ENCODE measurements around the gene ANKRD29.

ANKRD29 gene

DNA sequence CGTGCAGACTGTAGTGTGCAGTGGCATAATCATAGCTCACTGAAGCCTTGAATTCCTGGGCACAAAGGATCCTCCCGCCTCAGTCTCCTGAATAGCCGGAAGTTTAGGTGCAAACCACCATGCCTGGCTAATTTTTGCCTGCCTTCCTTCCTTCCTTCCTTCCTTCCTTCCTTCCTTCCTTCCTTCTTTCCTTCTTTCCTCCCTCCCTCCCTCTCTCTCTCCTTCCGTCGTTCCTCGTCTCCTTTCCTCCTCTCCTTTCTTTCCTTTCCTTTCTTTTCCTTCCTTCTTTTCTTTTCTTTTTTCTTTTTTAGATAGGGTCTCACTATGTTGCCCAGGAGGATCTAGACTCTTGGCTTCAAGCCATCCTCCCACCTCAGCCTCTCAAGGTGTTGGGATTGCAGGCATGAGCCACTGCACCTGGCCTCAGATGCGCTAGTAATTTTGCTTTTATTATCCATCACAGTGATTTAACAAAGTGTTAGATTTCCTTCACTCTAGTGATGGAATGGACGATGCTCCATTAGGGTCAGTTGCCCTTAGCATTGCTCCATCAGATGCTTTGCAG lies 6.6 kb upstream of the ANKRD29 start:
- no peaks in the 10 kb centered on the region for H3K27me3 ChIP-seq (replicated peaks; ENCODE audit: control insufficient read depth, insufficient read depth, low read length, poor library complexity, severe bottlenecking)
- no peaks in the 10 kb centered on the region for H3K4me1 ChIP-seq (ENCODE audit: control insufficient read depth, insufficient read depth, low read length, poor library complexity, severe bottlenecking)
- DNase-seq = no peak
- no peak overlapping the region for H3K27ac ChIP-seq (ENCODE audit: insufficient read depth, low read length, poor library complexity, severe bottlenecking)
- H3K36me3 ChIP-seq (ENCODE audit: control insufficient read depth, insufficient read depth, low read length) = no peaks in the 10 kb centered on the region
- no peak overlapping the region for H3K4me3 ChIP-seq (ENCODE audit: insufficient read depth, low read depth, low read length, poor library complexity, severe bottlenecking)
- H3K9me3 ChIP-seq (ENCODE audit: control insufficient read depth, low read length) = no peaks in the 10 kb centered on the region

DNA sequence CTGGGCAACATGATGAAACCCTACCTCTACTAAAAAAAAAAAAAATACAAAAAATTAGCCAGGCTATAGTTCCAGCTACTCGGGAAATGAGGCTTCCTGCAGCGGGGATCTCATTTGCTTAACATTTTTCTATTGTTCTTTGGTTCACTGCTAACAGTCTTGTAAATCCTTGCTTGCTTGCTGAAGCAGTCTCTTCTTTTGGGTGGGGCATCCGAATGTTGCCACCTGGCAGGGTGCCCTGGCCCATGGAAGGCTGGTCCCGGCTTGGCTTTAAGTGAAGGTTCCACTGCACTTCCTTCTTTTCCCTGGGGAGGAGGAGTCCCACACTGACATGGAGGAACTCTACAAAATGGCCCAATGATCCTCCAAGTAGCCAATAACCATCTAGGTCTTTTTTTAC lies 6.0 kb upstream of the ANKRD29 start:
- H3K4me3 ChIP-seq (ENCODE audit: insufficient read depth, low read depth, low read length, poor library complexity, severe bottlenecking) = no peak overlapping the region
- no peak overlapping the region for H3K27ac ChIP-seq (ENCODE audit: insufficient read depth, low read length, poor library complexity, severe bottlenecking)
- H3K27me3 ChIP-seq (replicated peaks; ENCODE audit: control insufficient read depth, insufficient read depth, low read length, poor library complexity, severe bottlenecking) = no peaks in the 10 kb centered on the region
- H3K4me1 ChIP-seq (ENCODE audit: control insufficient read depth, insufficient read depth, low read length, poor library complexity, severe bottlenecking) = no peaks in the 10 kb centered on the region
- DNase-seq = no peak
- no peaks in the 10 kb centered on the region for H3K9me3 ChIP-seq (ENCODE audit: control insufficient read depth, low read length)
- no peaks in the 10 kb centered on the region for H3K36me3 ChIP-seq (ENCODE audit: control insufficient read depth, insufficient read depth, low read length)

DNA sequence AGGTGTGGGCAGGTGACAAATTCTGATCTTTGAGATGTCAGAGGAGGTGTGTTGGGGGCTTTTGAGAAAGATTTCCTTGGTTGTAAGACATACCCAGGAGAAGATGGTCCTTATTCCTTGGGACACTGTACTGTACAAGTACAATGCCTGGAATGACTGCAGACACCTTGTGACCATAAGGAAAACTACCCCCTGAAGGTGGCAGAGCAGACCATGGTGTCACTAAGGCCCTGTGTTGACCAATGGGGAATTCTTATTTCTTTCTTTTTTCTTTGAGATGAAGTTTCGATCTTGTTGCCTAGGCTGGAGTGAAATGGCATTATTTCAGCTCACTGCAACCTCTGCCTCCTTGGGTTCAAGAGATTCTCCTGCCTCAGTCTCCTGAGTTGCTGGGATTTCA lies 4.4 kb upstream of the ANKRD29 start:
- Histone ChIP-seq H3K4me3 (ENCODE audit: insufficient read depth, low read depth, low read length, poor library complexity, severe bottlenecking) (no peak overlapping the region), H3K27ac (ENCODE audit: insufficient read depth, low read length, poor library complexity, severe bottlenecking) (no peak overlapping the region), H3K4me1 (ENCODE audit: control insufficient read depth, insufficient read depth, low read length, poor library complexity, severe bottlenecking) (peaks cover 2% of the 10 kb centered on the region), H3K36me3 (ENCODE audit: control insufficient read depth, insufficient read depth, low read length) (no peaks in the 10 kb centered on the region), H3K9me3 (ENCODE audit: control insufficient read depth, low read length) (no peaks in the 10 kb centered on the region), H3K27me3 (replicated peaks; ENCODE audit: control insufficient read depth, insufficient read depth, low read length, poor library complexity, severe bottlenecking) (no peaks in the 10 kb centered on the region)
- DNase-seq = no peak

DNA sequence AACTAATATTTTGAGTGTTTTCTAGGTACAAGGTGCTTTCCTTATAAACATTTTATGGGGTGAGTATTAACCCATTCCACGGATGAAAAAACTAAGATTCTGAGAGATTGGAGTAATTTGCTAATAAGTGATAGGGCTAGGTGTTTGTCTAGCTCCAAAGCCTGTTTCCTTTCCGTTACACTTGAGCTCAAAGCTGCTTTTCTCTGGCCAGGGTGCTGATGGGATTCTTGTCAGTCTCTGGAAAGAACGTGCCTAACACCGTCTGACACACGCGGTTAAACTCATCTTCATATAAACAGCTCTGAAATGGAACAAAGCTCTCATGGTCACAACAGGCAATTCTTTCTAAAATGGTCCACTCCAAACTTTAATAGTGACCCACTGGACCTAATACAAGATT lies 2.0 kb upstream of the ANKRD29 start:
- H3K27ac ChIP-seq (ENCODE audit: insufficient read depth, low read length, poor library complexity, severe bottlenecking) = no peak overlapping the region
- H3K4me3 ChIP-seq (ENCODE audit: insufficient read depth, low read depth, low read length, poor library complexity, severe bottlenecking) = no peak overlapping the region
- no peaks in the 10 kb centered on the region for H3K27me3 ChIP-seq (replicated peaks; ENCODE audit: control insufficient read depth, insufficient read depth, low read length, poor library complexity, severe bottlenecking)
- no peak for DNase-seq
- H3K4me1 ChIP-seq (ENCODE audit: control insufficient read depth, insufficient read depth, low read length, poor library complexity, severe bottlenecking) = peaks cover 10% of the 10 kb centered on the region
- H3K36me3 ChIP-seq (ENCODE audit: control insufficient read depth, insufficient read depth, low read length) = no peaks in the 10 kb centered on the region
- no peaks in the 10 kb centered on the region for H3K9me3 ChIP-seq (ENCODE audit: control insufficient read depth, low read length)

DNA sequence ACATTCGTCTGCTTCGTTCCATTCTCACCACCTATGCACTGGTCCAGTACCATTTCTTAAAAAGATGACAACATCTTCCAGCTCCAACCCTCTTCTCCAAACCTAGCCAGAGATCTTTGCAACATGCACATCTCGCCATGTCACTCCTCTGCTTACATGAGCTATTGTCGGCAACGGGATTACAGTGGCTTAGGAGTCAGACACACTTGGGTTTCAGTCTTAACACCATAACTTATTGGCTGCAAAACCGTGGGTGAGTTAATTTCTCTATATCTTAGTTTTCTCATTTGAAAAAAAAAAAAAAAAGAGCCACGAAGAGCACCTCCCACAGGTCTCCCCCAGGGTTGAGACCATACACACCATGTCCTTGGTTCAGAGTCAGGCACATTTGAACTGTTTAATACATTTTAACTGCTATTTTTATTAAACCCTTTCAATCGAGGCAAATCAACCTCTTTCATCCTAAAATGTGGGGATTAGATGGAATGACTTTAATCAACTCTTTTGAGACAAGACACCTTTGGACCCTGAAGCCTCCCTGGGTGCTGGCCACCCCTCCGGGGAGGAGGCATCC lies 889 bp downstream of the ANKRD29 start:
- DNase-seq = no peak
- H3K27me3 ChIP-seq (replicated peaks; ENCODE audit: control insufficient read depth, insufficient read depth, low read length, poor library complexity, severe bottlenecking) = no peaks in the 10 kb centered on the region
- peaks cover 10% of the 10 kb centered on the region for H3K4me1 ChIP-seq (ENCODE audit: control insufficient read depth, insufficient read depth, low read length, poor library complexity, severe bottlenecking)
- no peak overlapping the region for H3K27ac ChIP-seq (ENCODE audit: insufficient read depth, low read length, poor library complexity, severe bottlenecking)
- no peaks in the 10 kb centered on the region for H3K36me3 ChIP-seq (ENCODE audit: control insufficient read depth, insufficient read depth, low read length)
- H3K9me3 ChIP-seq (ENCODE audit: control insufficient read depth, low read length) = no peaks in the 10 kb centered on the region
- peak overlapping the region; percentile 66 for H3K4me3 ChIP-seq (ENCODE audit: insufficient read depth, low read depth, low read length, poor library complexity, severe bottlenecking)

DNA sequence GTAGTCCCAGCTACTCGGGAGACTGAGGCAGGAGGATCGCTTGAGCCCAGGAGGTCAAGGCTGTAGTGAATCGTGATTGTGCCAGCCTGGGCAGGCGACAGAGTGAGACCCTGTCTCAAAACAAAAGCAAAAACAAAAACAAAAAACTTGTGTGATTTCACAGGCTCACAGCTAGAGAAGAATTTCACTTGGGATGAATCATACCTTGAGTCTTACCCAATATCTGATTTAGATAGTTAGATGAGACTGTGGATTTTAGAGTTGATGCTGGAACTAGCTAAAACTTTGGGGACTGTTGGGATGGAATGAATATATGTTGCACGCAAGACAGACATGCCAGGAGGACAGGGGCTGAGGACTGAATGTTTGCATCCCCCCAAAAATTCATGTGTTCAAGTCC lies 4.4 kb downstream of the ANKRD29 start:
- no peak overlapping the region for H3K27ac ChIP-seq (ENCODE audit: insufficient read depth, low read length, poor library complexity, severe bottlenecking)
- no peaks in the 10 kb centered on the region for H3K9me3 ChIP-seq (ENCODE audit: control insufficient read depth, low read length)
- H3K36me3 ChIP-seq (ENCODE audit: control insufficient read depth, insufficient read depth, low read length) = no peaks in the 10 kb centered on the region
- no peak for DNase-seq
- no peaks in the 10 kb centered on the region for H3K27me3 ChIP-seq (replicated peaks; ENCODE audit: control insufficient read depth, insufficient read depth, low read length, poor library complexity, severe bottlenecking)
- no peak overlapping the region for H3K4me3 ChIP-seq (ENCODE audit: insufficient read depth, low read depth, low read length, poor library complexity, severe bottlenecking)
- peaks cover 10% of the 10 kb centered on the region for H3K4me1 ChIP-seq (ENCODE audit: control insufficient read depth, insufficient read depth, low read length, poor library complexity, severe bottlenecking)

DNA sequence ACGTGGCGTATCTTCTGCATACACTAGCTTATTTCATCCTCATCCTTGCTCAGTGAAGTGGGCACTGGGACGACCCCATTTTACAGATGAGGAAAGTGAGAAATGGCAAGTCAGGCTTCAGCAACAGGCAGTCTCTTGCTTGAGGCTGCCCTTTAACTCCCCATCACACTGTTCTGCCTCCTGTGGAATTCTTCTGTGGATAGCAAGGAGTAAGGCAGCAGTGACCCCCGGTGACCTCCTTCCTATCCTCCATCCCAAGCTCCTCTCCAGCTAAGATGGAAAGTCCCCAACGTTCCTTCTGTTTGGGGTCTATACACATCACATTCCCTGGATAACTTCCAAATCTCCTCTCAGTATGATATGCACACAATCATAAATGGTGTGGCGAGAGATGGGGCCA lies 10.5 kb downstream of the ANKRD29 start:
- Histone ChIP-seq H3K4me1 (ENCODE audit: control insufficient read depth, insufficient read depth, low read length, poor library complexity, severe bottlenecking) (no peaks in the 10 kb centered on the region), H3K36me3 (ENCODE audit: control insufficient read depth, insufficient read depth, low read length) (no peaks in the 10 kb centered on the region), H3K27me3 (replicated peaks; ENCODE audit: control insufficient read depth, insufficient read depth, low read length, poor library complexity, severe bottlenecking) (no peaks in the 10 kb centered on the region), H3K9me3 (ENCODE audit: control insufficient read depth, low read length) (no peaks in the 10 kb centered on the region), H3K4me3 (ENCODE audit: insufficient read depth, low read depth, low read length, poor library complexity, severe bottlenecking) (no peak overlapping the region), H3K27ac (ENCODE audit: insufficient read depth, low read length, poor library complexity, severe bottlenecking) (no peak overlapping the region)
- DNase-seq = no peak

DNA sequence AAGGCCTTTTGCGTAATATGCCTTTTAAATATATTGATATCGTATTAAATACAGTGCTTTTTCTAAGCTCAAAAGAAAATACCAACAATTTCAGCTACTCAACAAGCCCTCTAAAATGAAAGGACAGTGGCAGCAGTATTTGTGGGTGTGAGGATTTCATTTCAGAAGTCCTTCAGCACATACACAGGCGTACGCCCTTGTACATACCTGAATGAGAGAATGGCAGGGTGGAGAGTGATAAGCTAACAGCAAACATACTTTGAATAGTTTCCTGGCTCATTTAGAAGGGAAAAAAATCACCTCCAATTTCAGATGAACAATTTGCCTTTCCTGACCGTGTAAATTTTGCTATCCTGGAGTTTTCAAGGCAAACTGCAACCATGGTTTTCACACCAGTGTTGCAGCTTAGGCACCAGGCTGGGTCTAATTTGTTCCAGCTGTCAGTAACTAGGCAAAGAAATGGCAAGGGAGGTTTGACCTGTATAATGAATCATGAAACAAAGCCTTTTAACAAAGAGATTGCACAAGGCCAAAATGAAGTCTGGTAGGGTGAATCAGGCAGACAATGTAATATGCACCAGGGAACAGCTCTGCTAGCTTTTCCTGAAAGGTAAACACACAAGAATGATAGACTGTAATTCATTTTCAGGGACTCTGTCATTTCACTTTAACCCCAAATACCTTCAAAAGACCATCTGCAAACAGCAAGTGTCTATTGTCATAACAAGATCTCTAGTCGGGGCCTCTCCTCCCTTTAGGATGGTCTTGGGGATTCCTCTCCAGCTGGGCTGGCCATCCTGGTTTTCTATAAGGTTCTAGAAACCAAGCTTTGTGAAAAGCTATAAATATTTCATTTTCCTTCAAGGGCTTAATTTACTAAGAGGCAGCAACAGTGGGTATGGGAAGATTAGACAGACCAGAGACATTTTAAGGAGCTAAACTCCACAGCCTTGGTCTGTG lies 11.5 kb downstream of the ANKRD29 start:
- H3K27me3 ChIP-seq (replicated peaks; ENCODE audit: control insufficient read depth, insufficient read depth, low read length, poor library complexity, severe bottlenecking) = no peaks in the 10 kb centered on the region
- H3K4me1 ChIP-seq (ENCODE audit: control insufficient read depth, insufficient read depth, low read length, poor library complexity, severe bottlenecking) = no peaks in the 10 kb centered on the region
- no peaks in the 10 kb centered on the region for H3K36me3 ChIP-seq (ENCODE audit: control insufficient read depth, insufficient read depth, low read length)
- no peak overlapping the region for H3K4me3 ChIP-seq (ENCODE audit: insufficient read depth, low read depth, low read length, poor library complexity, severe bottlenecking)
- H3K27ac ChIP-seq (ENCODE audit: insufficient read depth, low read length, poor library complexity, severe bottlenecking) = no peak overlapping the region
- DNase-seq = no peak
- no peaks in the 10 kb centered on the region for H3K9me3 ChIP-seq (ENCODE audit: control insufficient read depth, low read length)

DNA sequence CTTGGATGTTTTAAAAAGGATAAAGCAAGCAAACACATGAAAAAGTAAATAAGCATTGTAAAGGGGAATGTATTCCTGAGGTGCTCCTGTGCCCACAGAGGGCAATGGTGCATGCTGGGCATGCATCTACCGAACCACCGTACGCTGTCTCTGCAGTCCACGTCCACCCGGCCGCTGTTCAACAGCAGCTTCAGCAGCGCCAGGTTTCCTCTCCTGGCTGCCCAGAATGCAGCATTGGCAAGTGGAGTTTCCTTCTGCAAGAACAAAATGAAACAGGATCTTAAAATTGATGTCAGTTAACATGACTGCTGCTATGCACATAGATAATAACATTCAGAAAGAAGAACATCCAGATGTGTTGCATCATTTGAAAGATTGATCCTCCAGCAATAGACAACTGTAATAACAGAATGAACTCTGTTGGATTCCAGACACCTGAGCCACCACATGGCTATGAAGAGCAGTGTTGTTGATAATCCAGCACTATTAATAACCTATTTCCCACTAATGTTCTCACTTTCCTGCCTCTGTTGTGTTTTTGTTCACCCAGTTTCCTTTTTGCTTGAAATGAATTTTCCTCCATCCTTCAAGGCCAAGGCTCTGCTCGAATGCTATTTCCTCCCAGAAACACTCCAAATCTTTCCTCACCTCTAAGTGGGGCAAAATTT lies 13.6 kb downstream of the ANKRD29 start:
- no peaks in the 10 kb centered on the region for H3K9me3 ChIP-seq (ENCODE audit: control insufficient read depth, low read length)
- no peaks in the 10 kb centered on the region for H3K36me3 ChIP-seq (ENCODE audit: control insufficient read depth, insufficient read depth, low read length)
- H3K27ac ChIP-seq (ENCODE audit: insufficient read depth, low read length, poor library complexity, severe bottlenecking) = no peak overlapping the region
- no peaks in the 10 kb centered on the region for H3K4me1 ChIP-seq (ENCODE audit: control insufficient read depth, insufficient read depth, low read length, poor library complexity, severe bottlenecking)
- DNase-seq = no peak
- H3K4me3 ChIP-seq (ENCODE audit: insufficient read depth, low read depth, low read length, poor library complexity, severe bottlenecking) = no peak overlapping the region
- no peaks in the 10 kb centered on the region for H3K27me3 ChIP-seq (replicated peaks; ENCODE audit: control insufficient read depth, insufficient read depth, low read length, poor library complexity, severe bottlenecking)

DNA sequence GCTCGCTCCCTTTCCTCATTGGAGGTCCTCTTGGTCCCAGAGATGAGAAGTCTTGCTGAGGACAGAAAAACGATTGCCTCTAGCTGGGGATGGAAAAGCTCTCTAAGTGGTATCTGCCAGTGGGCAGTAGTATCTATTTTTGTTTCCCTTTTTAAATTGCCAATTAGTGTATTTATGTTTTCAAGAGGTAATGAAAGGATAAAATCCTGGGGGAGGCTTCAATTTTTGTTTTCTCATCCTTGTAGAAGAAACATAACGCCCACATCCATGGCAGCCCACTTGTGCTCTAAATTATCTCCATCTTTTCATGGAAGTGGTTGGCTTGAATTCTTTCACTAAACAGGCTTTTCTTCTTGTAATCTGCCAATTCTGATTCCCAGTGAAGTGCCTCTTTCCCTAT lies 14.3 kb downstream of the ANKRD29 start:
- Histone ChIP-seq H3K9me3 (ENCODE audit: control insufficient read depth, low read length) (no peaks in the 10 kb centered on the region), H3K4me1 (ENCODE audit: control insufficient read depth, insufficient read depth, low read length, poor library complexity, severe bottlenecking) (no peaks in the 10 kb centered on the region), H3K27me3 (replicated peaks; ENCODE audit: control insufficient read depth, insufficient read depth, low read length, poor library complexity, severe bottlenecking) (no peaks in the 10 kb centered on the region), H3K4me3 (ENCODE audit: insufficient read depth, low read depth, low read length, poor library complexity, severe bottlenecking) (no peak overlapping the region), H3K27ac (ENCODE audit: insufficient read depth, low read length, poor library complexity, severe bottlenecking) (no peak overlapping the region), H3K36me3 (ENCODE audit: control insufficient read depth, insufficient read depth, low read length) (no peaks in the 10 kb centered on the region)
- DNase-seq = no peak

All from effector memory CD4-positive, alpha-beta T cell (primary cell).